K562 treated with DMSO at 1 percent for 24 hours (cell line): Measurements from ENCODE around the gene ELP4. TPM values are rescaled to one million over a fixed set of nuclear protein-coding genes. Genes with fewer than 3 reads are reported as not detected.

Source experiments
- total RNA-seq: library from RNA; unstranded; fragments of 300-600 nt; gene quantifications from 2 replicates; pipeline ENCODE4 v1.2.3, GENCODE V29; 2022; ENCODE audit warnings: low read depth; ENCODE audit not compliant: insufficient read depth

ELP4 gene, protein sequence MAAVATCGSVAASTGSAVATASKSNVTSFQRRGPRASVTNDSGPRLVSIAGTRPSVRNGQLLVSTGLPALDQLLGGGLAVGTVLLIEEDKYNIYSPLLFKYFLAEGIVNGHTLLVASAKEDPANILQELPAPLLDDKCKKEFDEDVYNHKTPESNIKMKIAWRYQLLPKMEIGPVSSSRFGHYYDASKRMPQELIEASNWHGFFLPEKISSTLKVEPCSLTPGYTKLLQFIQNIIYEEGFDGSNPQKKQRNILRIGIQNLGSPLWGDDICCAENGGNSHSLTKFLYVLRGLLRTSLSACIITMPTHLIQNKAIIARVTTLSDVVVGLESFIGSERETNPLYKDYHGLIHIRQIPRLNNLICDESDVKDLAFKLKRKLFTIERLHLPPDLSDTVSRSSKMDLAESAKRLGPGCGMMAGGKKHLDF
- 15.7 and 16.3 TPM in 2 replicates for total RNA-seq

DNA sequence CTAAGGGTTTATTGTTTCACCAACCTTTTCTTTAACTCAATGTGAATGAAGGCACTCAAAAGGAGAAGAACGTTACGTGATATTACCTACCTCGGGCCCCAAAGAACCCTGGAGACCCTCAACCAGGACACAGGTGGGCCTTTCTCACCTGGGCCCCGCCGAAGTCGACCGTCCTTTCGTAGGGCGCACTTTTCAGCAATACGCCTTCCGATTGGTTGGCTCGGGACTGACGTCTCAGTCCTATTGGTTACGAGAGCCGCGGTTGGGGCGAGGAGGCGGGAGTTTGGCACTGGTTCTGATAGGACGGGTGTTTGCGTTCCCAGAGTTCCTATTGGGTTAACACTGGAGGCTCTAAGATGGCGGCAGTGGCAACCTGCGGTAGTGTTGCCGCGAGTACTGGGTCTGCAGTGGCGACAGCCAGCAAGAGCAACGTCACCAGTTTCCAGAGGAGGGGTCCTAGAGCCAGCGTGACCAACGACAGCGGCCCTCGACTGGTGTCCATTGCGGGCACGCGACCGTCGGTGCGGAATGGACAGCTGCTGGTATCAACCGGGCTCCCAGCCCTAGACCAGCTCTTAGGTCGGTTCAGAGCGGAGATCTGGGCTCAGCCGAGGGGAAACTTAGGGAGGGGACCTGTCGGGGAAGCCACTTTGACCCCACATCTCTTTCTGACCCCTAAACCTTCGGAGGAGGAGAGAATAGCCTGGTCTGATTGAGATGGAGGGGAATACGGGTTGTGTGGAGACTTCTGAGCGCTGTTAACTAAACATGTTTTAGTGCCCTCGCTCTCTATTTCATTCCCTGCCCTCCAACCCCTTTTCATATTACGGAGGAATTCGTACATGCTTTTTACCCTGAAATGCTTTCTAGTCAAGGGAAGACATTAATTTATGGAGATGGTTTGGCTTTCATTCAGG is at the start of gene ELP4, which contains the start of gene IMMP1L:
ELP4 (plus strand) TSS at position 339 of the 917 bp plus-strand sequence; CDS start at position 357, 18 bp downstream.
IMMP1L (minus strand) TSS at position 194 of the 917 bp plus-strand sequence. CDS start 46,346 bp downstream, outside the sequence.

GRCh38 chr11:31810779-31811647 is 301.4 kb downstream of the ELP4 start, which contains the start of gene PAX6:
TSS of gene PAX6 (minus strand) at chr11:31811322. CDS start at chr11:31806411, 4,911 bp downstream.

Other genes starting within 250 kb of the ELP4 start
- not detected in 2 replicates for gene DCDC1, start 140.0 kb upstream of the ELP4 start, total RNA-seq
- 6.2 and 7.3 TPM in 2 replicates for gene DNAJC24, start 139.9 kb upstream of the ELP4 start, total RNA-seq
- 27.1 and 33.4 TPM in 2 replicates for gene IMMP1L, start 145 bp upstream of the ELP4 start, total RNA-seq